SH-SY5Y (cell line): ENCODE measurements around the gene ADRA2C.

Experiments
- GATA2 ChIP-seq: IDR thresholded peaks from 2 replicates; pipeline ENCODE4 v1.6.1; 2011; ENCODE audit warnings: mild to moderate bottlenecking, low read depth, low read length
- GATA3 ChIP-seq: IDR thresholded peaks from 2 replicates; pipeline ENCODE4 v1.6.1; 2011; ENCODE audit warnings: low read depth, mild to moderate bottlenecking, low read length, moderate library complexity

DNA sequence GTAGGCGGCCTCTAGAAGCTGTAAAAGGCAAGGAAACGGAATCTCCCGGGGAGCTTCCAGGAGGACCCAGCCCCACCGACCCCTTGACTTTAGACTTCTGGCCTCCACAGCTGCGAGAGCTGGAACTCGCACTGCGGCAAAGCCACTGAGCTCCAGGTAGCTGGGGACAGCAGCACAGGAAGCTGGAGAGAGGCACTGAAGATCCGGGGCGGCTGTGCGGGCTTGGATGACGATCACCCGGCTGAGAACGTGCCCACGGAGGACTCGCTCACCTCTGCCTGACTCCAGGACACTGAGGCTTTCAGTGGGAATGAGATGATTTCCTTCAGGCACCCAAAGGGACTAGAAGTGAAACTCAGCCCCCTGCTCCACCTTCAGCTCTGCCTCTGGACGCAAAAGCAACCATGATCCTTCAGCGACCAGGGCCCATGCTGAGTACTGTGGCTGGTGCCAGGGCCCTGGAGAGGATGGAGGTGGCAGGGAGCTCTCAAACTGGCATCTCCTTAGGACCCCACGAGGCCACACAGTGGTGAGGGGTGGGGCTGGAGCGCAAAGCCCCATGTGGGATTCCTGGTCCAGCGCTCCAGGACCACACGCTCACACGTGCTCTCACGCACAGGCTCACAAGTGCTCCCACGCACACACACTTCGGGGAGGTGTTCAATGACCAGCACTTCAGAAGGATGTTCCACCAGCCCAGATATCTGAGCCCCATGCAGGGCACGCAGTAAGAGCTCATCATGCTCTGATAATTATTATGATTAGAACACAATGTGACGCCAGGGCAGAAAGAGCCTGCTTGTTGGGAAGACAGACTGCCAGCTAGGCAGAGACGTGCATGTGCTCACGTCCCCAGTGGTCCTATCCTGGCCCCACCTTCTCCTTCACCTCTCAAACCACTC is 47.2 kb downstream of the ADRA2C start:
- TF ChIP-seq GATA2: no peak
- TF ChIP-seq GATA3: no peak
